Activated T-cell treated with anti-CD3 and anti-CD28 coated beads, Interleukin-2, amount 50 U/mL, for 1 hour (primary cell): Measurements from ENCODE around the gene TPP1.

ENCODE experiments used
- DNase-seq: peaks from one replicate; pipeline ENCODE4 v3.0.0-alpha.2; 2020

The TPP1 gene

GRCh38 chr11:6611092-6611962 is 7.9 kb downstream of the TPP1 start:
- no peak for DNase-seq

GRCh38 chr11:6610591-6610990 is 8.6 kb downstream of the TPP1 start:
- DNase-seq, result peak; percentile 17

DNA sequence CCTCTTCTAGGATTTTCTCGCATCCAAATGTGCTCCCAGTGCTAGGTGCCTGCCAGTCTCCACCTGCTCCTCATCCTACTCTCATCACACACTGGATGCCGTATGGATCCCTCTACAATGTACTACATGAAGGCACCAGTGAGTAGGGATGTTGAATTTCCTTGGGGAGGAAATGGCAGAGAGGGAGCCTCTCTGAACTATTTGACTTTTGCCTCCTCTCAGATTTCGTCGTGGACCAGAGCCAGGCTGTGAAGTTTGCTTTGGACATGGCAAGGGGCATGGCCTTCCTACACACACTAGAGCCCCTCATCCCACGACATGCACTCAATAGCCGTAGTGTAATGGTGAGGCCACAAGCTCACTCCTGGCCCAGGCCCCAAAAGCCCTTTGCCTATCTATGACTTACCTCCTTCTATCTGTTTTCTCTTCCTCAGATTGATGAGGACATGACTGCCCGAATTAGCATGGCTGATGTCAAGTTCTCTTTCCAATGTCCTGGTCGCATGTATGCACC is 9.7 kb downstream of the TPP1 start:
- DNase-seq, result no peak

- no peak for DNase-seq
Measured at GRCh38 chr11:6608726-6609501, 10.3 kb downstream of the TPP1 start.

DNA sequence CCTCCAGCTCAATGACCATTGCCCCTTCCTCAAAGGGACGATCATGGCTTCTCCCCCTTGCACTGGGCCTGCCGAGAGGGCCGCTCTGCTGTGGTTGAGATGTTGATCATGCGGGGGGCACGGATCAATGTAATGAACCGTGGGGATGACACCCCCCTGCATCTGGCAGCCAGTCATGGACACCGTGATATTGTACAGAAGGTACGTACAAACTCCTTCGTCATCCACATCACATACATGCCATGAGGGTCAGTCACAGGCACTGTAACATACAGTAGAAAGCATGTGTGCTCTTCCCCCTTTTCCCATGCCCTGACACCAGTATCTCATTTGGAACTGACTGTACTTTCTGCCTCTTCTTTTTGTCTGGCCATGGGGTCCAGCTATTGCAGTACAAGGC is 11.2 kb downstream of the TPP1 start:
- no peak for DNase-seq

- DNase-seq, result no peak
Measured at GRCh38 chr11:6607190-6607795, 11.9 kb downstream of the TPP1 start.

- DNase-seq, result peak; percentile 48
Measured at GRCh38 chr11:6606471-6607189, 12.6 kb downstream of the TPP1 start.

GRCh38 chr11:6604790-6605189 is 14.4 kb downstream of the TPP1 start:
- no peak for DNase-seq

DNA sequence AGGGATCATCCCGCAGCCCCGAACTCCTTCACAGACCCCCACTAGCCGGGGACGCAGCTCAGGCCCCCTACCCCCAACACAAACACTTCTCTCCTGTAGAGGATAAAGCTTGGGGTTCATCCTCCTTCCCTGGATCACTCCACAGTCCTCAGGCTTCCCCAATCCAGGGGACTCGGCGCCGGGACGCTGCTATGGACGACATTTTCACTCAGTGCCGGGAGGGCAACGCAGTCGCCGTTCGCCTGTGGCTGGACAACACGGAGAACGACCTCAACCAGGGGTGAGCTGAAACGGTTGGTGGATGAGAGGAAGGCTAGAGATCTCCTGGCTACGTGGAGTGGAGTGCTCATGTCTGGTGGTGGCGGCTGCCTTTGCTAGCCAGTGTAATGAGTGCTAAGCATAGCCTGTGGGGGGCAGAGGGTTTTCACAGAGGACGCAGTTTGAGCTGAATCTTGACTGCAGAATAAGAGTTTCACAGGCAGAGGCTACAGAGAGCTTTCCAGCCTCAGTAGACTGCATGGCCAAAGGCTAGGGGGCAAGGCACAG is 15.1 kb downstream of the TPP1 start:
- peak; percentile 63 for DNase-seq

GRCh38 chr11:6603287-6604080 is 15.7 kb downstream of the TPP1 start, which contains the start of the genes ILK and RRP8:
ILK (plus strand) TSS chr11:6603774; CDS start chr11:6604272, 498 bp downstream.
RRP8 (minus strand) TSS chr11:6603616; CDS start chr11:6603502, 114 bp downstream.
- peak; percentile 85 for DNase-seq

GRCh38 chr11:6602096-6602940 is 16.9 kb downstream of the TPP1 start:
- no peak for DNase-seq

DNA sequence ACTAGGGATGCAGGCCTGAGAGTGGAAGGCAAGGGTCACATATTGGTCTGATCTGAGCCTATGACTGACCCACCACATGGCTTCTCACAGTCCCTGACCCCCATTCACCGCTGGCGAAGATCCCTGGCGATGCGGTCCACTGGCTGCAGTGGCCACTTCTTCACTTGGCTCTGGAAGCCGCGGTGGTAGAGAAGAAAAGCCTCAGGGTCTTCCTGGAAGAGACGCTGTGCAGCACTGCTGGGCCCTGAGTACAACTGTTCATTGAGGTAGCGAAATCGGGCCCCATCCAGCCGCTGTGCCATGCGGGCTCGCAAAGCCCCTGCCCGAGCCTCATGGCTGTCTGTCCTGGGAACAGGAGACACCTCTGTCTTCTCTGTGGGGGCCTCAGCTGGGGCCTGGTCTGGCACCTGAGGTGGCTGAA is 18.2 kb downstream of the TPP1 start:
- no peak for DNase-seq

GRCh38 chr11:6599881-6600390 is 19.3 kb downstream of the TPP1 start:
- no peak for DNase-seq

GRCh38 chr11:6599449-6599848 is 19.8 kb downstream of the TPP1 start:
- no peak for DNase-seq

- DNase-seq, result no peak
Measured at GRCh38 chr11:6598555-6598954, 20.7 kb downstream of the TPP1 start.

GRCh38 chr11:6596239-6596877 is 22.9 kb downstream of the TPP1 start:
- no peak for DNase-seq

DNA sequence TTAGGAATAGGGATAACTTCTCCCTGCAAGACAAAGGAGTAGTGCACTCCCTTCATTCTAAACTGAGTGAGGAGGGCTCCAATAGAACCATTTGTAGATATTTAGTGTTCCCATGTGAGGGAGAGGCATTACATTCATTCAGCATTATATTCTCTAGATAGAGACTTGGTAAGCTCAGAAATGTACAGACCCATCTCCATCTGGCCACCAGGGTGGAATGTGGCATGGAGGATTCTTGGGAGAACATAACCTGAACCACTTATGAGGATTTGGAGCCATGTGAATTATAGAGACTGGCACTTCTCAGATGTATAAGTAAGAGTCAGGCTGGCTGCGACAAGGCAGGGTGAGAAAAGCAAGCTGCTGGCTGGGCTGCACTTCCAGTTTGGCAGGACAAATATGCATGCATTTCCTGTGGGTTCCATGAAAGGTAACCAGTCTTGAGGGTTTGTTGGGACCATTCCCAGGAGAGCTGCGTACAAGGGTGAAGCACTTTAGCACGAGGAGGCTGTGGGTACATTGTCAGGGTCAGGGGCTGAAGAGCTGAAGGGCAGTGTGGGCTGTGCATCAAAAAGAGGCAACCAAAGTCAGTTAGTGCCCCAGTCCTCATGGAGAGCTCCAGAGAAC is 25.0 kb downstream of the TPP1 start:
- DNase-seq, result no peak

DNA sequence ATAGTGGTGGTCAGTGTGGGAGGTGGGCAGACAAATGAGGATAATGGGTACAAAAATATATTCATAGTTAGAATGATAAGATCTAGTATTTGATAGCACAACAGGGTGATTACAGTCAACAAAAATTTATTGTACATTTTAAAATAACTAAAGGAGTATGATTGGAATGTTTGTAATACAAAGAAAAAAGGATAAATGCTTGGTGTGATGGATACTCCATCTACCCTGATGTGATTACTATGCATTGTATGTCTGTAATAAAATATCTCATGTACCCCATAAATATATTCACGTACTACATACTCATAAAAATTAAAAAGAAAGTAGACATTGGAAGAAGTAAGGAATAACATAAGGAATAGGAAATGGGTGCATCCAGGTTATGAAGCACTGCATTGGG is 31.2 kb downstream of the TPP1 start:
- no peak for DNase-seq

GRCh38 chr11:6587360-6587953 is 31.8 kb downstream of the TPP1 start:
- no peak for DNase-seq
